DOHH2 (cell line): ENCODE data around the gene IL12A.

Experiments
- H3F3A ChIP-seq: fragments of 200-600 bp; sonication (generic), shearing (Covaris generic); 2 replicates; pipeline ENCODE4 v1.6.0; 2016; ENCODE audit warnings: antibody characterized with exemption, mild to moderate bottlenecking; ENCODE audit not compliant: control insufficient read depth, insufficient read depth
- H3K27ac ChIP-seq: fragments of 200-600 bp; sonication (generic); 2 replicates; pipeline ENCODE4 v1.5.1; 2014; ENCODE audit warnings: low read depth, mild to moderate bottlenecking, low read length, moderate library complexity
- H3K27me3 ChIP-seq: fragments of 200-600 bp; sonication (generic); 2 replicates; pipeline ENCODE4 v1.6.1; 2014; ENCODE audit warnings: mild to moderate bottlenecking, low read length, mixed read lengths; ENCODE audit not compliant: control insufficient read depth
- H3K36me3 ChIP-seq: fragments of 200-600 bp; sonication (generic); 2 replicates; pipeline ENCODE4 v1.6.1; 2014; ENCODE audit warnings: mild to moderate bottlenecking, low read length, moderate library complexity, mixed read lengths; ENCODE audit not compliant: control insufficient read depth
- H3K4me1 ChIP-seq: fragments of 200-600 bp; sonication (generic); 2 replicates; pipeline ENCODE4 v1.6.1; 2014; ENCODE audit warnings: mild to moderate bottlenecking, low read length, mixed read lengths; ENCODE audit not compliant: control insufficient read depth
- H3K4me2 ChIP-seq: fragments of 200-600 bp; sonication (generic); 2 replicates; pipeline ENCODE4 v1.6.0; 2014; ENCODE audit warnings: mild to moderate bottlenecking, low read length, moderate library complexity
- H3K4me3 ChIP-seq: fragments of 200-600 bp; sonication (generic); 2 replicates; pipeline ENCODE4 v1.5.1; 2014; ENCODE audit warnings: mild to moderate bottlenecking, low read length, mixed read lengths
- H3K79me2 ChIP-seq: fragments of 200-600 bp; sonication (generic); 2 replicates; pipeline ENCODE4 v1.6.1; 2014; ENCODE audit warnings: mild to moderate bottlenecking, low read length, mixed read lengths; ENCODE audit not compliant: control insufficient read depth
- H3K9me2 ChIP-seq: fragments of 200-600 bp; sonication (generic); replicated peaks from 2 replicates; pipeline ENCODE4 v1.6.1; 2014; ENCODE audit warnings: mild to moderate bottlenecking, low read length, mixed read lengths; ENCODE audit not compliant: control insufficient read depth
- H3K9me3 ChIP-seq: fragments of 200-600 bp; sonication (generic); 2 replicates; pipeline ENCODE4 v1.6.1; 2014; ENCODE audit warnings: antibody characterized with exemption, low read length, mixed read lengths; ENCODE audit not compliant: control insufficient read depth, insufficient read depth
- H4K20me1 ChIP-seq: fragments of 200-600 bp; sonication (generic); 2 replicates; pipeline ENCODE4 v1.6.0; 2014; ENCODE audit warnings: low read depth, mild to moderate bottlenecking, antibody characterized with exemption, low read length, moderate library complexity; ENCODE audit not compliant: control insufficient read depth, insufficient read depth
- EZH2phosphoT487 ChIP-seq: fragments of 200-600 bp; sonication (generic); IDR thresholded peaks from 2 replicates; pipeline ENCODE4 v1.6.1; 2017; ENCODE audit warnings: borderline replicate concordance, mild to moderate bottlenecking, antibody characterized with exemption, low read length, moderate library complexity, mixed read lengths
- TF ChIP-seq, protein P1 (sequence below): fragments of 200-600 bp; sonication (generic); IDR thresholded peaks from one replicate; pipeline ENCODE4 v1.5.1; 2014; ENCODE audit warnings: antibody characterized with exemption, mild to moderate bottlenecking, low read depth, low read length; ENCODE audit not compliant: poor library complexity, severe bottlenecking

IL12A gene

DNA sequence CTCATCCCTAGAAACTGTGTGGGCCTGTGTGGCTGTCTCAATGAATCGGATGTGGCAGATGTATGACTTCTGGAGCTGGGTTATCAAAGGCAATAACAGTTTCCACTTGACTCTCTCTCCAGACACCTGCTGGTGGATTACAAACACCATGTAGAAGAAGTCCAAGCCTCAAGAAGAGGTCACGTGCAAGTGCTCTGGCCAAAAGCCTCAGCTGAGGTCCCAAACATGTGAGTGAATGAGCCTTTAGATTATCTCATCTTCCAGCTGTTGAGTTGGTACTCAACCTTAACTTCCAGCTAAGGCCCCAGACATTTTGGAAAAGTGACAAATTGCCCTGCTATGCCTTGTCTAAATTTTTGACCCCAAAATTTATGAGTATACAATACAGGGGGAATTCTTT is 42.7 kb upstream of the IL12A start:
- H4K20me1 ChIP-seq = no peaks in the 10 kb centered on the region
- H3K4me1 ChIP-seq = no peaks in the 10 kb centered on the region
- no peak overlapping the region for H3K4me2 ChIP-seq

DNA sequence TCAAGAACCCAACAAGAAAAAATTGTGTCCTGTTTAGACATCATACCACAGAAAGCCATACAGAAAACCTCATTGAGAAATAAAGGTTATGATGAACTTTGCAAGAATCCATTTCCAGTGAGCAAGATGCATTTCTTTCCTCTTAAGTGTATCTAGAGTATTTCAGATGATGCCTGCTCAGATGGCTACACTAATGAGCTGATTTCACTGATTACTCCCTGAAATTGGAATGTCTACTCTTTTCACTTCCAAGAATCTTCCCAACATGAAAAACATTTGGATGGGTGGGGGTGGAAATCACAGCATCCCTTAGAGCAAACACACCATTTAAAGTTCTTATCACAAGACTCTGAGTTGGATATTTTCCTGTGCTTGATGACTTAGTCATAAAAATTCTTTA is 41.4 kb upstream of the IL12A start:
- Histone ChIP-seq H3K9me3 (no peaks in the 10 kb centered on the region), H3K79me2 (no peaks in the 10 kb centered on the region), H3K4me3 (no peak overlapping the region), H3K9me2 (no peaks in the 10 kb centered on the region), H3K4me2 (no peak overlapping the region), H3K27me3 (peaks cover 4% of the 10 kb centered on the region; the same call in 1 of the 2 replicates), H4K20me1 (no peaks in the 10 kb centered on the region), H3K36me3 (no peaks in the 10 kb centered on the region), H3F3A (no peaks in the 10 kb centered on the region), H3K27ac (no peak overlapping the region), H3K4me1 (no peaks in the 10 kb centered on the region)
- no peak for TF ChIP-seq EZH2phosphoT487
- TF ChIP-seq, protein P1, sequence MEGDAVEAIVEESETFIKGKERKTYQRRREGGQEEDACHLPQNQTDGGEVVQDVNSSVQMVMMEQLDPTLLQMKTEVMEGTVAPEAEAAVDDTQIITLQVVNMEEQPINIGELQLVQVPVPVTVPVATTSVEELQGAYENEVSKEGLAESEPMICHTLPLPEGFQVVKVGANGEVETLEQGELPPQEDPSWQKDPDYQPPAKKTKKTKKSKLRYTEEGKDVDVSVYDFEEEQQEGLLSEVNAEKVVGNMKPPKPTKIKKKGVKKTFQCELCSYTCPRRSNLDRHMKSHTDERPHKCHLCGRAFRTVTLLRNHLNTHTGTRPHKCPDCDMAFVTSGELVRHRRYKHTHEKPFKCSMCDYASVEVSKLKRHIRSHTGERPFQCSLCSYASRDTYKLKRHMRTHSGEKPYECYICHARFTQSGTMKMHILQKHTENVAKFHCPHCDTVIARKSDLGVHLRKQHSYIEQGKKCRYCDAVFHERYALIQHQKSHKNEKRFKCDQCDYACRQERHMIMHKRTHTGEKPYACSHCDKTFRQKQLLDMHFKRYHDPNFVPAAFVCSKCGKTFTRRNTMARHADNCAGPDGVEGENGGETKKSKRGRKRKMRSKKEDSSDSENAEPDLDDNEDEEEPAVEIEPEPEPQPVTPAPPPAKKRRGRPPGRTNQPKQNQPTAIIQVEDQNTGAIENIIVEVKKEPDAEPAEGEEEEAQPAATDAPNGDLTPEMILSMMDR = no peak

More for the DNA sequence above, 42.7 kb upstream of the IL12A start:
- Histone ChIP-seq H3K9me3 (no peaks in the 10 kb centered on the region), H3K9me2 (no peaks in the 10 kb centered on the region), H3K27me3 (peaks cover 4% of the 10 kb centered on the region; the same call in 1 of the 2 replicates), H3F3A (no peaks in the 10 kb centered on the region), H3K36me3 (no peaks in the 10 kb centered on the region), H3K79me2 (no peaks in the 10 kb centered on the region), H3K27ac (no peak overlapping the region), H3K4me3 (no peak overlapping the region)
- TF ChIP-seq EZH2phosphoT487 = no peak
- TF ChIP-seq, protein P1 = no peak

DNA sequence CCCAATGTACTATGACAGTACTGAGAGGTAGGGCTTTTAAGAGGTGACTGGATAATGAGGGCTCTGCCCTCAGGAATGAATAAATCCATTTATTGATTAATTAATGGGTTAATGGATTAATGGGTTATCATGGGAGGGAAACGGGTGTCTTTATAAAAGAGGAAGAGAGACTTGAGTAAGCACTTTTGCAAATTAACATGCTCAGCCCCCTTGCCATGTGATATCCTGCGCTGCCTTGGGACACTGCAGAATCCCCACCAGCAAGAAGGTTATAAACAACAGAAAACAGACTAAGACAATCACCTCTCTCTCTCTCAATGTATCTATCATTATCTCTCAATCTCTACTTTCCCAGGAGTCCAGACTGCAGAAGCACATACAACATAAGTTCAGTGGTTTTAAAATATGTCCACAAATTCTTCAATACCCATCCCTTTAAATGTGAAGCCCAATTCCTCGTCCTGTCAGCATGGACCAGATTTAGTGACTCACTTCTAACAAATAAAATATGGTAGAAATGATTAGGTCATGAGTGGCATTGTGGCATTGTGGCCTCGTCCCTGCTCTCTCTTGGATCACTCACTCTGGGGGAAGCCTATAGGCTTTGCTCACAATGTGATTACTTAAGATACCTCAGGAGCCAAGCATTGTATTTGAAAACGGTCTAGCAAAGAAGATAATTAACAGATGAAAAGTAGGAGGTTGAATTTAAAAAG is 40.0 kb upstream of the IL12A start:
- no peak overlapping the region for H3K4me2 ChIP-seq
- H3K9me2 ChIP-seq = no peaks in the 10 kb centered on the region
- no peaks in the 10 kb centered on the region for H4K20me1 ChIP-seq
- no peaks in the 10 kb centered on the region for H3K9me3 ChIP-seq
- H3K4me3 ChIP-seq = no peak overlapping the region
- H3K27me3 ChIP-seq = peaks cover 4% of the 10 kb centered on the region; the same call in 1 of the 2 replicates
- TF ChIP-seq EZH2phosphoT487 = no peak
- TF ChIP-seq, protein P1 = no peak
- H3F3A ChIP-seq = no peaks in the 10 kb centered on the region
- no peaks in the 10 kb centered on the region for H3K4me1 ChIP-seq
- H3K79me2 ChIP-seq = no peaks in the 10 kb centered on the region
- no peaks in the 10 kb centered on the region for H3K36me3 ChIP-seq
- H3K27ac ChIP-seq = no peak overlapping the region
